Uterus (tissue), 4 donors: ENCODE measurements around the gene PGA3. TPM values are rescaled to one million over a fixed set of nuclear protein-coding genes. Genes with fewer than 3 reads are reported as not detected.

Source experiments
- DNase-seq, 2 donors: peaks; one replicate each; pipeline ENCODE4 v3.0.0-alpha.2; 2019 to 2020
- H3K27ac ChIP-seq, 2 donors: fragments of 200-600 bp; sonication (generic); 1 replicate in 1 of 2; 2 replicates in 1 of 2; pipeline ENCODE4 v1.5.1; 2016 to 2018
- H3K27me3 ChIP-seq, 2 donors: fragments of 200-600 bp; sonication (generic); one replicate each; pipeline ENCODE4 v1.5.1; 2018 to 2019; ENCODE audit warnings: control low read depth in 1 of 2
- H3K36me3 ChIP-seq, 2 donors: fragments of 200-600 bp; sonication (generic); one replicate each; pipeline ENCODE4 v1.5.1; 2019; ENCODE audit warnings: control low read depth in 1 of 2
- H3K4me1 ChIP-seq, 2 donors: fragments of 200-600 bp; sonication (generic); one replicate each; pipeline ENCODE4 v1.5.1; 2018 to 2019; ENCODE audit warnings: control low read depth in 1 of 2
- H3K4me3 ChIP-seq, 2 donors: fragments of 200-600 bp; sonication (generic); 1 replicate in 1 of 2; 2 replicates in 1 of 2; pipeline ENCODE4 v1.5.1; 2018 to 2019; ENCODE audit warnings: mild to moderate bottlenecking in 1 of 2
- H3K9me3 ChIP-seq, 2 donors: fragments of 200-600 bp; sonication (generic); one replicate each; pipeline ENCODE4 v1.5.1; 2019; ENCODE audit warnings: control low read depth in 1 of 2
- POLR2A ChIP-seq, 2 donors: fragments of 450-650 bp; IDR thresholded peaks; one replicate each; pipeline ENCODE4 v1.6.1; 2016; ENCODE audit warnings: antibody characterized with exemption in 2 of 2, mild to moderate bottlenecking in 1 of 2, moderate library complexity in 1 of 2
- intact Hi-C: fragments of 100-400 bp; cut with DNase I; formaldehyde crosslinking; loops from one replicate; pipeline ENCODE4 v1.15.1; 2023; ENCODE audit warnings: low total_unique reads
- total RNA-seq, 4 donors: library from RNA; depleted of rRNA in 3 of 4; stranded (reverse); fragments of >200 nt in 3 of 4; gene quantifications; one replicate each; pipeline versions ENCODE4 v1.1.0 to v1.2.4, GENCODE V29; 2014 to 2023
- TF ChIP-seq, protein P1 (sequence below), 4 experiments: fragments of 200-600 bp in 2 of 4; fragments of 450-650 bp in 2 of 4; sonication (generic) in 2 of 4; IDR thresholded peaks; one replicate each; pipeline ENCODE4 v1.5.1; 2016 to 2019; ENCODE audit warnings: antibody characterized with exemption in 4 of 4, mild to moderate bottlenecking in 2 of 4, moderate library complexity in 1 of 4
- donor health status: DM: yes; HTN: yes; CAD: no.

PGA3 gene
- total RNA-seq, 4 donors from 2014 or later = 0.35 to 6.5 (median 4.4) TPM; not detected in 1

DNA sequence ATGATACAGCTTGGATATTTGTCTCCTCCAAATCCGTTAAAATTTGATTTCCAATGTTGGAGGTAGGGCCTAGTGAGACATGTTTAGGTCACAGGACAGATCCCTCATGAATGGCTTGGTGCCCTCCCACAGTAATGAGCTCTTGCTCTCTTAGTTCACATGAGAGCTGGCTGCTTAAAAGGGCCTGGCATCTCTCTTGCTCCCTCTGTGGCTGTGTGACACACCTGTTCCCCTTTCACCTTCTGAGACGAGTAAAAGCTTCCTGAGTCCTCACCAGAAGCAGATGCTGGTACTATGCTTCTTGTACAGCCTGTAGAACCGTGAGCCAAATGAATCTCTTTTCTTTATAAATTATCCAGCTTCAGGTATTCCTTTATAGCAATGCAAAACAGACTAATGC is 45.6 kb upstream of the PGA3 start:
- no peak for DNase-seq
- H3K36me3 ChIP-seq = no peaks in the 10 kb centered on the region
- H3K4me3 ChIP-seq = no peak overlapping the region
- H3K27me3 ChIP-seq = no peaks in the 10 kb centered on the region
- intact Hi-C loops = no loop called here
- no peak overlapping the region for H3K27ac ChIP-seq
- H3K9me3 ChIP-seq = no peaks in the 10 kb centered on the region
- no peak for TF ChIP-seq POLR2A (IDR thresholded peaks at IDR 0.05)
- TF ChIP-seq, protein P1, sequence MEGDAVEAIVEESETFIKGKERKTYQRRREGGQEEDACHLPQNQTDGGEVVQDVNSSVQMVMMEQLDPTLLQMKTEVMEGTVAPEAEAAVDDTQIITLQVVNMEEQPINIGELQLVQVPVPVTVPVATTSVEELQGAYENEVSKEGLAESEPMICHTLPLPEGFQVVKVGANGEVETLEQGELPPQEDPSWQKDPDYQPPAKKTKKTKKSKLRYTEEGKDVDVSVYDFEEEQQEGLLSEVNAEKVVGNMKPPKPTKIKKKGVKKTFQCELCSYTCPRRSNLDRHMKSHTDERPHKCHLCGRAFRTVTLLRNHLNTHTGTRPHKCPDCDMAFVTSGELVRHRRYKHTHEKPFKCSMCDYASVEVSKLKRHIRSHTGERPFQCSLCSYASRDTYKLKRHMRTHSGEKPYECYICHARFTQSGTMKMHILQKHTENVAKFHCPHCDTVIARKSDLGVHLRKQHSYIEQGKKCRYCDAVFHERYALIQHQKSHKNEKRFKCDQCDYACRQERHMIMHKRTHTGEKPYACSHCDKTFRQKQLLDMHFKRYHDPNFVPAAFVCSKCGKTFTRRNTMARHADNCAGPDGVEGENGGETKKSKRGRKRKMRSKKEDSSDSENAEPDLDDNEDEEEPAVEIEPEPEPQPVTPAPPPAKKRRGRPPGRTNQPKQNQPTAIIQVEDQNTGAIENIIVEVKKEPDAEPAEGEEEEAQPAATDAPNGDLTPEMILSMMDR (IDR thresholded peaks at IDR 0.05) = no peak
- peaks cover 0 to 6% of the 10 kb centered on the region in 2 donors for H3K4me1 ChIP-seq

DNA sequence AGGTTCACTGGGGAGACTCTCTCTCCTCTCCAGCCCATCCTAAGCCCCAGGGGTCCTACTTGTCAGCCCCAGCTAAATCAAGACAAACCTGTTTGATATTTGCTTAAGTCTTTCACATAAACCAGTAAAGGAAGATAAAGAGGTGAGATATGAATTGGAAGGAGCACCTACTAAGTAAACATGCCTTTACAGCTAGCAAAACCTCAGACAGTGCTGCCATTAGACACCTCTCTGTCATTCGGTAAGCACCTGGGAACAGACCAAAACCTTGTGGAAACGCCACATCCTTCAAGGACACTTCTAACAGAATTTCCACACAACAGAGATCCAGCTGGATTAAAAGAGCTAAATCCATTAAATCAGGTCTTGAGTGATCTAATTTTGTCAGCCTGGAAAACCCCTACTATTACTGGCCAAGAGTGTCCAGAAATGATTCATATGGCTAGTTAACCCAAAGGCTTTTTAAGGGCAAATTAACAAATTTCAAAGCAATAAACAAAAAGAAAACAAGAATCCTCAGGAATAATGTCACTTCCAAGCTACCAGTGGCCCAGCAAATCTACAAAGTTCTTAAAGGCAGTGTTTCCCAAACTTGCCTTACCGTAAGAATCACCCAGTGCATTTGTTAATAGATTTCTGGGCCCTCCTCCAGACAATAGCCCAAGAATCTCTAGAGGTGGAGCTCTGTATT is 44.5 kb upstream of the PGA3 start:
- H3K4me3 ChIP-seq = no peak overlapping the region
- intact Hi-C loops = no loop called here

DNA sequence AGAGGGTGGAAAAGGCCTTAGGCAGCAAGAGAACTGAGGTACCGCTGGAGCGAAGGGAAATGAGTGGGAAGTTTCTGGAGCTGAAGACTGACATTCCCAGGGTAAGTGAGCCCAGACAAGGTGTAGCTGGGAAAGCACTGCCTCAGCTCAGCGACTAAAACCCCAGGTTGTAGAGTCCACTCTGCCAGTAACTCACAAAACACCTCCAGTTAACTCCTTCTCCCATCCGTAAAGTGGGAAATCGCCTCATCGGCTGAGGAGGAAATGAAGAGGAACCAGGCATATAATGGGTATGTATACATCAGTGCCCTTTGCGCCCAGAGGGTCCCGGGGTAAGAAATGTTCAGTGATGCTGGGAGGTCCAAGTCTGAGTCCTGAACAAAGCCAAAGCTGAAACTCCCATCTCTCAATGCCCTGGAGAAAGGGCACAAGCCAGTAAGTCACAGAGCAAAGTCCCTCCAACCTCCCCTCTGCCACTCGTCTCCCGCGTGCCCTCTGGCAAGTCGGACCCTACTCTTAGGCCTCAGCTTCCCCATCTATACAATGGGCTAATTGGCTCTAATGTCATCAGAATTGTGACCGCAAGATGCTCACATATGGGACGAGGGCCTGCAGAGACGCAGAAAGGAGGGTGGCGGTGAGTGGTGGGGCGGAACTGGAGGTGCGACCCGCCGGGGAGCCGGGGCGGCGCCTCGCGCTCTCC is 42.7 kb upstream of the PGA3 start:
- Histone ChIP-seq H3K4me1 (no peaks in the 10 kb centered on the region), H3K27ac (peak overlapping the region; percentile 97 to 98), H3K9me3 (no peaks in the 10 kb centered on the region), H3K4me3 (peak overlapping the region; percentile 49 to 95), H3K27me3 (no peaks in the 10 kb centered on the region), H3K36me3 (no peaks in the 10 kb centered on the region)
- TF ChIP-seq, protein P1 (IDR thresholded peaks at IDR 0.05) = no peak
- no peak for TF ChIP-seq POLR2A (IDR thresholded peaks at IDR 0.05)
- no peak for DNase-seq
- intact Hi-C loops = no loop called here

More for the DNA sequence above, 44.5 kb upstream of the PGA3 start:
- no peak for TF ChIP-seq POLR2A (IDR thresholded peaks at IDR 0.05)
- TF ChIP-seq, protein P1 (IDR thresholded peaks at IDR 0.05) = no peak
- peaks cover 0 to 3% of the 10 kb centered on the region in 2 donors for H3K4me1 ChIP-seq
- H3K27me3 ChIP-seq = no peaks in the 10 kb centered on the region
- H3K27ac ChIP-seq = peak overlapping the region; percentile 79 to 98
- DNase-seq = no peak
- no peaks in the 10 kb centered on the region for H3K9me3 ChIP-seq
- no peaks in the 10 kb centered on the region for H3K36me3 ChIP-seq

DNA sequence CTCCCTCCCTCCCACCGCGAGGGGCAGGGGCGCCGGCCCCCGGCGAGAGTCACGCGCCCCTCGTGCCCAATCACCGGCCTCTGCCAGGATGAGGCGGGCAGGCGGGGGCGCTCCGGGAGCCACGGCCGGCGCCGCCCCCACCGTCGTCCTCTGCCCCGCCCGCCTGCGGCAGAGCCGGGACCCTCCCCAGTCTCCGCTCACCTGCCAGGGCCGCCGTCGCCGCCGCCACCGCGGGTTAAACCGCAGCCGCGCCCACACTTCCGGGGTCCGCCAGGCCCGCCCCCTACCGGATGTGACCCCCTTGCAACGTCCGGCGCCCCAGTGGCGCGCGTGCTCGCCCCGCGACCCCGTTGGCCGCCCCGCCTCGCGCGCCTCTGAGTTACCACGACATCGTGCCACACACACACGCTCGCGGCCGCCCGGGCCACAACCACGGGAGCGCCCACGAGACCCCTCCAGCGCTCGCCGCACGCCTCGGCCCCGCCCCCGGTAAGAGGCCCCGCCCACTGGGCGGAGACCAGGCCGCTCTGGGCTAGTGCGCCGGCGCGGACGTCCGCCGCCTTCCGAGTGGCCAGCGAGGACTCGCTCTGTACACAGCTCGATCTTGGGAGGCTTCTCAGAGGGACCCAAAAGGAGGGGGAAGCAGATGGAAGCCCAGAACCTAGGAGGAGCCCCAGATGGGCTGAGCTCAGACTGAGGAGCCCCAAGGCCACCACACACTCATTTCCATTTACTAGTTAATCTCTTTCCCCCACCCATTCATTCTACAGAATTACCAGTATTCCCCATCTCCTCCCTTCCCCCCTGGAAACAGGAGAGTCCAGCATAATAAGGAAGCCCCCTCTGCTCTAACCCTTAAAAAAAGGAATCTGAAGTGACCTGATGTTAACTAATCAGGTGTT is 41.9 kb upstream of the PGA3 start, which contains the start of gene VPS37C:
VPS37C (minus strand) TSS at position 237 of the 902 bp plus-strand sequence. CDS start 22,597 bp downstream, outside the sequence.
- intact Hi-C loops = no loop called here
- TF ChIP-seq POLR2A (IDR thresholded peaks at IDR 0.05) = peak; percentile 63 to 79
- TF ChIP-seq, protein P1 (IDR thresholded peaks at IDR 0.05) = peak in 3 of 4 experiments; percentile 13 to 37 (median 27)
- H3K36me3 ChIP-seq = no peaks in the 10 kb centered on the region

More for the DNA sequence above, 41.9 kb upstream of the PGA3 start, which contains the start of gene VPS37C:
- Histone ChIP-seq H3K4me3 (peak within 1 kb of the TSS; percentile 49 to 95), H3K9me3 (no peaks in the 10 kb centered on the region), H3K4me1 (no peaks in the 10 kb centered on the region), H3K27me3 (no peaks in the 10 kb centered on the region), H3K27ac (peak within 1 kb of the TSS; percentile 97 to 98)
- DNase-seq = peak; percentile 84 to 90
